Liver (tissue), 9 donors: ENCODE data around the gene PLA2G6. TPM values are rescaled to one million over a fixed set of nuclear protein-coding genes. Genes with fewer than 3 reads are reported as not detected.

ENCODE experiments used
- DNase-seq: peaks from one replicate; pipeline ENCODE4 v3.0.0-alpha.2; 2017; ENCODE audit warnings: low spot score
- H3K27ac ChIP-seq, 2 donors: one replicate each; pipeline ENCODE4 v1.7.0; 2013; ENCODE audit warnings: inconsistent platforms in 2 of 2, low read length in 2 of 2, control low read depth in 1 of 2, low read depth in 1 of 2, mild to moderate bottlenecking in 1 of 2
- H3K27me3 ChIP-seq, 4 donors: one replicate each; pipeline versions ENCODE4 v1.6.1 to v1.7.0; 2013; ENCODE audit warnings: low read length in 3 of 4, inconsistent platforms in 1 of 4, mild to moderate bottlenecking in 1 of 4, moderate library complexity in 1 of 4; ENCODE audit not compliant: control insufficient read depth in 4 of 4, insufficient read depth in 4 of 4
- H3K36me3 ChIP-seq, 4 donors: one replicate each; pipeline versions ENCODE4 v1.6.1 to v1.7.0; 2013; ENCODE audit warnings: low read length in 3 of 4, mild to moderate bottlenecking in 3 of 4, low read depth in 1 of 4, moderate library complexity in 1 of 4; ENCODE audit not compliant: control insufficient read depth in 4 of 4, insufficient read depth in 3 of 4
- H3K4me1 ChIP-seq, 4 donors: one replicate each; pipeline versions ENCODE4 v1.6.1 to v1.7.0; 2013; ENCODE audit warnings: low read length in 3 of 4, mild to moderate bottlenecking in 3 of 4, moderate library complexity in 1 of 4; ENCODE audit not compliant: control insufficient read depth in 4 of 4, insufficient read depth in 4 of 4
- H3K4me3 ChIP-seq, 3 donors: one replicate each; pipeline versions ENCODE4 v1.6.1 to v1.7.0; 2013; ENCODE audit warnings: low read length in 3 of 3, control low read depth in 1 of 3, low read depth in 1 of 3, mild to moderate bottlenecking in 1 of 3
- H3K9ac ChIP-seq, 2 donors: one replicate each; pipeline ENCODE4 v1.7.0; 2013; ENCODE audit warnings: low read length in 2 of 2, mild to moderate bottlenecking in 2 of 2, moderate library complexity in 2 of 2, control low read depth in 1 of 2, low read depth in 1 of 2
- H3K9me3 ChIP-seq, 4 donors: one replicate each; pipeline versions ENCODE4 v1.6.1 to v1.7.0; 2013; ENCODE audit warnings: low read length in 3 of 4; ENCODE audit not compliant: control insufficient read depth in 4 of 4
- ATF3 ChIP-seq: IDR thresholded peaks from 2 replicates; pipeline ENCODE4 v1.6.1; 2016; ENCODE audit warnings: antibody characterized with exemption
- CTCF ChIP-seq: fragments of 150-350 bp; IDR thresholded peaks from 2 replicates; pipeline ENCODE4 v1.5.1; 2017; ENCODE audit warnings: improper control_type of control experiment, low read depth, low read length; ENCODE audit not compliant: missing input control
- EGR1 ChIP-seq, 2 donors: IDR thresholded peaks; 2 replicates each; pipeline ENCODE4 v1.6.1; 2016 to 2018; ENCODE audit warnings: antibody characterized with exemption in 2 of 2, low read depth in 2 of 2
- FOXA2 ChIP-seq: IDR thresholded peaks from 2 replicates; pipeline ENCODE4 v1.6.1; 2016; ENCODE audit warnings: antibody characterized with exemption
- HNF4A ChIP-seq, 2 donors: conservative IDR thresholded peaks; 2 replicates each; pipeline ENCODE4 v1.6.1; 2016; ENCODE audit warnings: antibody characterized with exemption in 2 of 2, mild to moderate bottlenecking in 2 of 2
- HNF4G ChIP-seq: IDR thresholded peaks from 2 replicates; pipeline ENCODE4 v1.6.1; 2016; ENCODE audit warnings: antibody characterized with exemption
- JUND ChIP-seq, 2 donors: IDR thresholded peaks; 2 replicates each; pipeline ENCODE4 v1.6.1; 2016; ENCODE audit warnings: antibody characterized with exemption in 2 of 2
- MAX ChIP-seq: IDR thresholded peaks from 2 replicates; pipeline ENCODE4 v1.6.1; 2016; ENCODE audit warnings: antibody characterized with exemption
- NR2F2 ChIP-seq: IDR thresholded peaks from 2 replicates; pipeline ENCODE4 v1.6.1; 2016; ENCODE audit warnings: antibody characterized with exemption
- RAD21 ChIP-seq, 2 donors: IDR thresholded peaks; 2 replicates each; pipeline ENCODE4 v1.6.1; 2016; ENCODE audit warnings: antibody characterized with exemption in 2 of 2, mild to moderate bottlenecking in 2 of 2
- REST ChIP-seq: IDR thresholded peaks from 2 replicates; pipeline ENCODE4 v1.6.1; 2016; ENCODE audit warnings: antibody characterized with exemption, mild to moderate bottlenecking
- RXRA ChIP-seq, 2 donors: IDR thresholded peaks; 2 replicates each; pipeline ENCODE4 v1.6.1; 2017 to 2018; ENCODE audit warnings: antibody characterized with exemption in 2 of 2, mild to moderate bottlenecking in 1 of 2
- SP1 ChIP-seq: IDR thresholded peaks from 2 replicates; pipeline ENCODE4 v1.6.1; 2018; ENCODE audit warnings: antibody characterized with exemption, mild to moderate bottlenecking
- TAF1 ChIP-seq: conservative IDR thresholded peaks from 2 replicates; pipeline ENCODE4 v1.6.1; 2016; ENCODE audit warnings: antibody characterized with exemption, mild to moderate bottlenecking
- YY1 ChIP-seq: IDR thresholded peaks from 2 replicates; pipeline ENCODE4 v1.6.1; 2016; ENCODE audit warnings: antibody characterized with exemption, mild to moderate bottlenecking
- ZBTB33 ChIP-seq: IDR thresholded peaks from 2 replicates; pipeline ENCODE4 v1.6.1; 2016; ENCODE audit warnings: antibody characterized with exemption
- WGBS: extraction: QIAGEN DNeasy Blood & Tissue Kit; methylation state at CpG from one replicate; pipeline ENCODE4 v1.1.7; 2013; 5-methylcytosine and 5-hydroxymethylcytosine counted together
- polyA plus RNA-seq, 2 donors: library from polyadenylated mRNA; stranded (reverse) in 1 of 2; unstranded in 1 of 2; fragments of 200-250 nt in 1 of 2; fragments of >200 nt in 1 of 2; fragmentation: Nextera tagmentation in 1 of 2; extraction: Ambion mirVana in 1 of 2; gene quantifications; one replicate each; pipeline versions ENCODE4 v1.2.1 to v1.2.3, GENCODE V29; 2013 to 2015
- total RNA-seq, 2 donors: library from RNA; depleted of rRNA; stranded (reverse); fragments of >200 nt; gene quantifications; one replicate each; pipeline ENCODE4 v1.2.3, GENCODE V29; 2014
- donor health status: healthy.
- donor health status: healthy.
- donor health status: healthy.
- donor health status: healthy.
- donor health status: healthy.

Gene PLA2G6
- total and polyA plus RNA-seq, 4 donors, result 5.7 to 9.0 (median 7.2) TPM

GRCh38 chr22:38165922-38166593, 15.6 kb downstream of the PLA2G6 start:
- no peak overlapping the region for H3K4me3 ChIP-seq
- no peak overlapping the region for H3K9ac ChIP-seq
- DNase-seq, result no peak
- peak overlapping the region in 1 of 2 donors; percentile 55 for H3K27ac ChIP-seq
- no peaks in the 10 kb centered on the region for H3K36me3 ChIP-seq
- no peaks in the 10 kb centered on the region for H3K9me3 ChIP-seq
- WGBS, result 70% methylated on average over 13 of the region's 13 CpGs
- peak; percentile 43 to 56 for TF ChIP-seq RXRA (IDR thresholded peaks at IDR 0.05)
- no peak for TF ChIP-seq EGR1 (IDR thresholded peaks at IDR 0.05; ENCODE audit: low read depth in 2 of 2)
- TF ChIP-seq HNF4A (conservative IDR thresholded peaks at IDR 0.05), result peak in 1 of 2 donors; percentile 58
- peak; percentile 56 for TF ChIP-seq MAX
- no peak for TF ChIP-seq FOXA2
- peak; percentile 76 to 91 for TF ChIP-seq JUND (IDR thresholded peaks at IDR 0.05)
- peak; percentile 58 for TF ChIP-seq ATF3
- peak; percentile 53 for TF ChIP-seq NR2F2
- TF ChIP-seq SP1, result peak; percentile 49
- no peak for TF ChIP-seq REST
- no peaks in the 10 kb centered on the region for H3K27me3 ChIP-seq
- peaks cover 14 to 34% (median 26%) of the 10 kb centered on the region in 4 donors for H3K4me1 ChIP-seq

GRCh38 chr22:38164551-38164918, 17.1 kb downstream of the PLA2G6 start:
- WGBS, result 63% methylated on average over 7 of the region's 7 CpGs
- TF ChIP-seq CTCF (no peak), TAF1 (no peak), RAD21 (IDR thresholded peaks at IDR 0.05) (no peak), HNF4G (no peak), SP1 (no peak), YY1 (no peak), HNF4A (conservative IDR thresholded peaks at IDR 0.05) (no peak), MAX (no peak), ZBTB33 (no peak), JUND (IDR thresholded peaks at IDR 0.05) (no peak), FOXA2 (no peak), REST (no peak), EGR1 (IDR thresholded peaks at IDR 0.05; ENCODE audit: low read depth in 2 of 2) (no peak)
- peak overlapping the region; percentile 73 to 84 for H3K27ac ChIP-seq
- peak overlapping the region in 1 of 2 donors; percentile 24 for H3K9ac ChIP-seq
- no peak overlapping the region for H3K4me3 ChIP-seq
- H3K36me3 ChIP-seq, result no peaks in the 10 kb centered on the region
- H3K4me1 ChIP-seq, result peaks cover 14 to 34% (median 26%) of the 10 kb centered on the region in 4 donors
- H3K27me3 ChIP-seq, result no peaks in the 10 kb centered on the region
- H3K9me3 ChIP-seq, result no peaks in the 10 kb centered on the region
- DNase-seq, result no peak
